Activated naive CD4-positive, alpha-beta T cell treated with anti-CD3 and anti-CD28 coated beads, Interleukin-2, amount 10 ng/mL, durations not matched to agents 7 days and 5 days (primary cell): ENCODE measurements around the gene PRKG2.
A peak's percentile ranks its signal among the peaks of the same experiment; 100 is the strongest.

Experiments used
- CTCF ChIA-PET: fragments of 350-600 bp; sonication (Branson Sonifier 250); formaldehyde crosslinking; loops from one replicate; lab custom pipeline; 2021; ENCODE audit warnings: antibody characterized with exemption; lab: Charles Lee
- DNase-seq: peaks from one replicate; pipeline ENCODE4 v3.0.0-alpha.2; 2020
- H3K27ac Mint-ChIP-seq: one replicate; pipeline ENCODE4 v1.8.0; 2021; ENCODE audit warnings: mild to moderate bottlenecking, moderate library complexity, mixed read lengths
- H3K27me3 Mint-ChIP-seq: one replicate; pipeline ENCODE4 v1.8.0; 2021; ENCODE audit warnings: mild to moderate bottlenecking, mixed read lengths
- H3K36me3 Mint-ChIP-seq: one replicate; pipeline ENCODE4 v1.8.0; 2021; ENCODE audit warnings: mixed read lengths
- H3K4me1 Mint-ChIP-seq: one replicate; pipeline ENCODE4 v1.8.0; 2021; ENCODE audit warnings: mixed read lengths
- H3K4me3 Mint-ChIP-seq: one replicate; pipeline ENCODE4 v1.8.0; 2021; ENCODE audit warnings: mild to moderate bottlenecking, moderate library complexity, mixed read lengths
- H3K9me3 Mint-ChIP-seq: one replicate; pipeline ENCODE4 v1.8.0; 2021; ENCODE audit warnings: mixed read lengths

Gene PRKG2, protein sequence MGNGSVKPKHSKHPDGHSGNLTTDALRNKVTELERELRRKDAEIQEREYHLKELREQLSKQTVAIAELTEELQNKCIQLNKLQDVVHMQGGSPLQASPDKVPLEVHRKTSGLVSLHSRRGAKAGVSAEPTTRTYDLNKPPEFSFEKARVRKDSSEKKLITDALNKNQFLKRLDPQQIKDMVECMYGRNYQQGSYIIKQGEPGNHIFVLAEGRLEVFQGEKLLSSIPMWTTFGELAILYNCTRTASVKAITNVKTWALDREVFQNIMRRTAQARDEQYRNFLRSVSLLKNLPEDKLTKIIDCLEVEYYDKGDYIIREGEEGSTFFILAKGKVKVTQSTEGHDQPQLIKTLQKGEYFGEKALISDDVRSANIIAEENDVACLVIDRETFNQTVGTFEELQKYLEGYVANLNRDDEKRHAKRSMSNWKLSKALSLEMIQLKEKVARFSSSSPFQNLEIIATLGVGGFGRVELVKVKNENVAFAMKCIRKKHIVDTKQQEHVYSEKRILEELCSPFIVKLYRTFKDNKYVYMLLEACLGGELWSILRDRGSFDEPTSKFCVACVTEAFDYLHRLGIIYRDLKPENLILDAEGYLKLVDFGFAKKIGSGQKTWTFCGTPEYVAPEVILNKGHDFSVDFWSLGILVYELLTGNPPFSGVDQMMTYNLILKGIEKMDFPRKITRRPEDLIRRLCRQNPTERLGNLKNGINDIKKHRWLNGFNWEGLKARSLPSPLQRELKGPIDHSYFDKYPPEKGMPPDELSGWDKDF

DNA sequence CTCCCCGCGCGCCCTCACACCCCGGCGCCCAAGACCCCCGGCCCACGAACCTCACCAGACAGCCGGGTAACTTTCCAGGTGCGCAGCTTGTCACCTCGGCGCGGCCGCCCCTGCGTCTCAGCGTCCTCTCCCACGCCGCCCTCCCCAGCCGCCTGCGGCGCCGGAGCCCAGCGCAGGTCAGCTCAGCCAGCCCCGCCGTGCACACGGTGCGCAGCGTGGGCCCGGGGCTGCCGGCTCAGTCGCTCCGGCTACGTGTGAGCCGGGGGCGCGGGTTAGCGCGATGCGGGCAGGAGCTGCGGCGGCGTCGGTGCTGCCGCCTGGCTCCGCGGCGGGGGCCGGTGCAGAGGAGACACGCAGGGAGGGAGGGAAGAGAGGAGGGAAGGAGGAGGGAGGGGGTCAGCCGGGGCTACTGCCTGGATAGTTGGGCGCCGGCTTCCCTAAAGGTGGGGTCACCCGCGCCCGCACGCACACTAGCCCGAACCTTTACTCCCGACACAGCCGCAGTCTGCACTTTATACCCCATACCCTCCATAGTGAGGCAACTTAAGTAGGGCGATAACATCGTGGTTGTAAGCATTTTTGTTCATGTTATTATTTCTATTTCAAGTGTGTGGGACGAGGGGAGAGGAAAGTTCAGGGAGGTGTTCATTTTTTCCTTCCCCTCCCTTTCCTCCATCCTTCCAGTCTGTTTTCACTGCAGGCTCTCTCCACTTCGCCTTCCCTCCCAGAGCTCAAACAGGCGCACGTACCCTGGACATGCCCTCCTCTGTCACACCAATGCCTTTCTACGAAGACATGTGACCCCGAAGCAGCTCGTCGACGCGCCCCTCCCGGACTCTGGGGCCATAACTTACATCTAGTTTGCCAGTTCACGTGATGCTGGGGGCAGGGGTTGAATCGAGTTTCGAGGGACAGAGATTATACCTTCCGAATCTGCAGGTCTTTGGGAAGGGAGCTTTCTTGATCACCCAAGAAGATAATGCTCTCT is at the start of gene PRKG2:
Gene PRKG2 (minus strand): TSS at position 342 of the 988 bp plus-strand sequence. CDS start 10,175 bp downstream, outside the sequence.
- CTCF ChIA-PET = interaction anchor here (0.7 kb wide), 1 partner anchor 95 kb away, joined by 3 read pairs; no protein-coding TSS in a partner anchor
- no peak for DNase-seq
- Mint-ChIP-seq H3K36me3 (no peaks in the 10 kb centered on the region), H3K9me3 (no peaks in the 10 kb centered on the region), H3K27me3 (peaks cover 14% of the 10 kb centered on the region), H3K4me1 (peaks cover 8% of the 10 kb centered on the region), H3K4me3 (peak within 1 kb of the TSS; percentile 45), H3K27ac (no peak within 1 kb of the TSS)

DNA sequence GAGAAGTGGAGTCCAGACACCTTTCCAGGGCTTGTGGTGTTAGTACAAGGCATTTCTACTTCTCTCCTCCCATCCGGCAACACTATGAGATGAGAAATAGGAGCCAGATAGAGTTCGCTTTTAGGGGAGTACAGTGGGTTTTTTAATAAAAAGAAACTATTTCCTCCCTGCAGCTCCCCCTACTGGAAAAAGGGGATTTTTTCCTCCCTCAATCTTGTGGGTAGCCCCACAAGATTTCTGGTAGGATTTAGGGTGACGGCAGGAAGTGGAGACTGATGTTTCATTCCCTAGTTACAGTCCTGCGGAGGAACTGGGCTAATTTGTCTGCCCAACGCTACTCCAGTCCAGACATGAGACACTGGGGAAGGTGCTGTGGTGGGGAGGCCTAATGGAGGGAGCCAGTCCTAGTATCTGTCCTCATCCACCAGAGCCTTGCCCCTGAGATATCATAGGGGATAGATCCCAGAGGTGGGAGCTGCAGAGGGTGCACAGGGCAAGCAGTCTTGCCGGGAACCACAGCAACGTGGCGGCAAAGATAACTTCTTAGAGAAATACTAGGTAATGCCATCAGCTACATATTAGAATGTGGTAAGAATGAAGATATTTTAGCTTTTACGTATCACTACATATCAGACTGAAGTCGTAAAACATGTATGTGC is 45.5 kb upstream of the PRKG2 start:
- Mint-ChIP-seq H3K9me3 (no peaks in the 10 kb centered on the region), H3K36me3 (no peaks in the 10 kb centered on the region), H3K4me1 (no peaks in the 10 kb centered on the region), H3K27ac (no peak overlapping the region), H3K4me3 (no peak overlapping the region), H3K27me3 (no peaks in the 10 kb centered on the region)
- DNase-seq = no peak
- CTCF ChIA-PET = interaction anchor here (1.0 to 2.5 kb wide), 2 partner anchors 190 to 921 kb away, joined by 3 to 10 read pairs; no protein-coding TSS in a partner anchor

DNA sequence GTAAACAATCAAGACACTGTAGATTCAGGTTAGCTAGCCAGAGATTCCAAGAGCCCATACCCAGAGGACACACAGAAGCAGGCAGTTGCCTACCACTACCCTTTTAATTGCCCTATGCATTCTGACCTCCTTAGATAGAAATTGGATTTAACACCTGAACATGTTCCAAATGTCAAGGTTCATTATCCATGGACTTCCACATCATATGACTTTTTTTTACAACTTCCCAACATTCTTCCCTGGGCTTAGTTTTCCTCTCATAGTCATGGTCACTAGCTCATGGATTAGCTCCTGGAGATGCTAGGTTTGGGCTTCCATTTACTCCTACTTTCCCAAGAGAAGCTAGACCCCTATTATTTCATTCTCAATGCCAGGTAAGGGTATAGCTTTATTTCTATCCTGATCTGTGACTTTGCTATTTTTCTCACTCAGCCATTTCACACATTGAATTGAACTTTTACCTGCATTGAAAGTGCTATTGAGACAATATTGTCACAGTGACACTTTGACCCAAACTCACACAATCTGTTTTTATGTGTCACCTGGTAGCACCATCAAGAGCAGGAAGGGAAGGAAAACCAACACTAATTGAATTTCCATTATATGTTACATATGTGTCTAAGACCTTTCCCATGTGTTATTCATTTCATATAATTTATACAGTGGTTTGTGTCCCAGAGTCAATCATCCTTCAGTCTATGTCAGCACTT is 44.0 kb upstream of the PRKG2 start:
- Mint-ChIP-seq H3K27me3 (no peaks in the 10 kb centered on the region), H3K4me1 (no peaks in the 10 kb centered on the region), H3K36me3 (no peaks in the 10 kb centered on the region), H3K27ac (no peak overlapping the region), H3K9me3 (no peaks in the 10 kb centered on the region), H3K4me3 (no peak overlapping the region)
- CTCF ChIA-PET = interaction anchor here (2.5 kb wide), 1 partner anchor 189 kb away, joined by 10 read pairs; no protein-coding TSS in a partner anchor
- no peak for DNase-seq

DNA sequence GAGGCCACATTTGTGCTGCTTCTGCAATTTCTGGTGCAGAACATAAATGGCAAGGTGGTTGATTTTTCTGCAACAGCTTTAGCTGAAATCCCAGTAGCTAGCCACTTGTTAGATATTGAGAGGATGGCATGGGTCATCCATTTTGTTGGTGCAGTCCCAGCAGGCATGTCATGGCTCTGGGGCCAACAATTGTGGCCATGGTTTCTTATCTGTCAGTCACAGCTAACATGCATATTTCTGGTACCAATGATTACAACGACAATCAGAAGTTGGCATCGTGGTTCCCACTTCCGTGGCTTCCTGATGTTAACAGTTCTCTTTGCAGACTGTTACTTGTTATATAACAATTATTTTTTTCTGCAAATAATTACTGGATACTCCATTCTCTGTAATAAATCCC is 42.8 kb upstream of the PRKG2 start:
- no peak overlapping the region for H3K27ac Mint-ChIP-seq
- CTCF ChIA-PET = no interaction called here
- H3K9me3 Mint-ChIP-seq = no peaks in the 10 kb centered on the region
- H3K27me3 Mint-ChIP-seq = no peaks in the 10 kb centered on the region
- H3K4me1 Mint-ChIP-seq = no peaks in the 10 kb centered on the region
- no peak overlapping the region for H3K4me3 Mint-ChIP-seq
- DNase-seq = no peak
- no peaks in the 10 kb centered on the region for H3K36me3 Mint-ChIP-seq

DNA sequence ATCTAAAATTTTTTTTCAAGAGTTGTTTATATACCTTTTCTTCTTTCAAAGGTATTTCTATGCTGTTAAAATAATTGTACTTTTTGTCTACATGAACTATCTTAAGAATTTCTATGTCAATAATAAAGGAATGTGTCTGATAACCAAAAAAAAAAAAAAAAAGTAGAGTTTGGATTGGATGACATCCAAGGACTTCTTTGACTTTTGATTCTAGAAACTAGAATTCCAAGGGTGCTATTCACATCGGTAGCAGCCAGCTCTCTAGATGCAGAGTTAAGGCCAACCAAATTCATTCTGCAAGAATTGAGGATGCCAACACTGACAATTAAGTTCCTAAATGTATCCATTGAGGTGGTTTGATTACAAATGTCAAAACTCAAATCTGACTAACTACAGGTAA is 42.0 kb upstream of the PRKG2 start:
- Mint-ChIP-seq H3K4me1 (no peaks in the 10 kb centered on the region), H3K27ac (no peak overlapping the region), H3K36me3 (no peaks in the 10 kb centered on the region), H3K27me3 (no peaks in the 10 kb centered on the region), H3K9me3 (no peaks in the 10 kb centered on the region), H3K4me3 (no peak overlapping the region)
- CTCF ChIA-PET = interaction anchor here (1.0 kb wide), 1 partner anchor 187 kb away, joined by 3 read pairs; no protein-coding TSS in a partner anchor
- no peak for DNase-seq

DNA sequence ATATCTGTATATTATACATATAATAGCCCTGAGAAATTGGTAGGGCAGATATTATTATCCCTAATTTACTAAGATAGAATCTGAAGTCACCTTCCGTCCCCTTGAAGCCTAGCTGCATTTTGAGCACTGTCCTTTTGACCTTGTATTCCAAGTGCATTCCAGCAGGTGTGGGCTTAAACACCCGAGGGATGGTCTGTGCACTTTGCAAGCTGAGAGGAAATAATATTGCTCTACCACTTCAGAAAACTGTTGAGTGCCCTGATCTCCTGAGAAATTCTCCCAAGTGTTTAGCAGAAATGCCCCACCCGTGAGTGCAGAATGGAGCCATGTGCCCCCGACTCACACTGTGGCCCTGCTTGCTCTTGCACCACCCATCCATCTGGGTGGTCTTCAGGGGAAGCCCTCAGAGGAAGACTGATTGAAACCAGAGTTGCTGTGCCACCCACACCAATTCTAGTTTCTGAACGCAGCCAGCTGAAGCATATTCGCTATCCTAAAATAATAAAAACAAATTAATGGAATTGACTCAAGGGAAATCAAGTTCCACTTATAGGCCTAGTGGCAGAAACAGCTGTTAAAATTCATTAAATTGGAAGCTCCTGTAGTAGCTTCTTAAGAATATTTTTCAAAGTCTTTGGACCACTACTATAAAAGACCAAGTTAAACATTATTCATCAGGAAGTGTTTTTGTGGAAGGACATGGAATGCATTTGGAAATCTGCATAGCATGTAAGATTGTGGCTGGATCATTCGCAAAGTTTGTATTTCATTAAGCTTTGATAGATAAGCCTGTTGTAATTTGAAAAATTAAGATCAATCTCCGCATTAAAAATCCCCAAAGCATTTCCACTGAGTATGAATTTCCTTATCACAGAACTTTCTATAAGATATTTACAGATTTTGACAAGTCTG is 41.3 kb upstream of the PRKG2 start:
- Mint-ChIP-seq H3K27me3 (no peaks in the 10 kb centered on the region), H3K4me3 (no peak overlapping the region), H3K4me1 (no peaks in the 10 kb centered on the region), H3K27ac (no peak overlapping the region), H3K36me3 (no peaks in the 10 kb centered on the region), H3K9me3 (no peaks in the 10 kb centered on the region)
- DNase-seq = no peak
- CTCF ChIA-PET = interaction anchor here (1.0 kb wide), 1 partner anchor 186 kb away, joined by 3 read pairs; no protein-coding TSS in a partner anchor

DNA sequence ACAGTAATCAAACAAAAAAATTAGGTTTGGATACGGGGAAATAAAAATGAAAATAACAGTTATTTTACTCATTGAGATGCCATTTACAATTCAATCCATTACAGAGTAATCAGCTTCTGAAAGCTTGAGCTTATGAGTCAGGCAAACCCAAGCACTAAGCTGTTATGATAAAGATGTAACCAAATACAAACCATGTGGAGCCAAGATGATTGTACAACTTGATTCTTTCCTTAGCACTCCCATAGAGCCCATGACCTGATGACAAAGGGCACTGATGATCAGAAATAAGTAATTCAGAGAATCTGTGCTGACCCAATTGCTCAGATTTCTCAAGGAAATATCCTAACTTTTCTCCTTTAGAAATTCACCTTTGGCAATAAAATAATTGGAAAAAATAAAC is 40.5 kb upstream of the PRKG2 start:
- no peaks in the 10 kb centered on the region for H3K27me3 Mint-ChIP-seq
- H3K9me3 Mint-ChIP-seq = no peaks in the 10 kb centered on the region
- no peak overlapping the region for H3K27ac Mint-ChIP-seq
- no peak for DNase-seq
- CTCF ChIA-PET = no interaction called here
- H3K4me3 Mint-ChIP-seq = no peak overlapping the region
- no peaks in the 10 kb centered on the region for H3K4me1 Mint-ChIP-seq
- no peaks in the 10 kb centered on the region for H3K36me3 Mint-ChIP-seq

DNA sequence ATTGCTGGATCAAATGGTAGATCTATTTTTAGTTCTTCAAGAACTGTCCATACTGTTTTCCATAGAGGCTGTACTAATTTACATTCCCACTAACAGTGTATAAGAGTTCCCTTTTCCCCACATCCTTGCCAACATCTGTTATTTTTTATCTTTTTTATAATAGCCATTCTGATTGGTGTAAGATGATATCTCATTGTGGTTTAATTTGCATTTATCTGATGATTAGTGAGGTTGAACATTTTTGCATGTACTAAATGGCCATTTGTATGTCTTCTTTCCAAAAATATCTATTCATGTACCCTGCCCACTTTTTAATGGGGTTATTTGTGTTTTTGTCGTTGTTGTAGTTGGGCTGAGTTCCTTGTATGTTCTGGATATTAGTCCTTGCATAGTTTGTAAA is 35.4 kb upstream of the PRKG2 start:
- H3K27ac Mint-ChIP-seq = no peak overlapping the region
- H3K36me3 Mint-ChIP-seq = no peaks in the 10 kb centered on the region
- no peaks in the 10 kb centered on the region for H3K9me3 Mint-ChIP-seq
- no peak overlapping the region for H3K4me3 Mint-ChIP-seq
- no peak for DNase-seq
- no peaks in the 10 kb centered on the region for H3K4me1 Mint-ChIP-seq
- CTCF ChIA-PET = no interaction called here
- H3K27me3 Mint-ChIP-seq = no peaks in the 10 kb centered on the region

DNA sequence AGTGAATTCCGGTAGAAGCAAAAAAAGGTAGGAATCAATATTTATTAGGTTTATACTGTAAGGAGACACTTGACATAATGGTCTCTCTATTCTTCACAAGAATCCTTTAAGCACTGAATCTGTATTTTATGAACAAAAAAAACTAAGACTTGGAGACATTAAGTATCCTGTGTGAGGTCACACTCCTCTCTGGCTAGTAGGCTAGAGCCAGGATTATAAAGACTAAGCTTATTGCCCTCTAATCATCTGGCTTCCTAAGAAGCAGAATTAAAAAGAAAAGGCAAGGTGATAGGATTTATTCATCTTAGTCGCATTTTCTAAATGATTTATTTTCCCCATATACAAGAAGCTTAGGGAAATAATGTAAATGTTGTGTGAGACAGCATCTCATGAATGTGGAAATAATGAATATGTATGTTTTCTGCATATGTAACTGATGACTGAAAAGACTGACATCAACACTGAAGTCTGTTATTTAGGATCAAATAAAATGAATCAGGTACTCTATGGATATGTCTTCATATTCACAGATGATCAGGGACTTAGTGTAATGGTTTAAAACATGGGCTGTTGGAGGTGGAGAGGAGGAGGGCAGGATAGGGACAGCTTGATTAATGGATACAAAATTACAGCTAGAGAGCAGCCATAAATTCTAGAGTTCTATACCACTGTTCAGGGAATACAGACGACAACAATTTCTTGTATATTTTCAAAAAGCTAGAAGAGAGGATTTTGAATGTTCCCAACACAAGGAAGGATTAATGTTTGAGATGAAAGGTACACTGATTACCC is 30.4 kb upstream of the PRKG2 start:
- CTCF ChIA-PET = no interaction called here
- no peaks in the 10 kb centered on the region for H3K4me1 Mint-ChIP-seq

DNA sequence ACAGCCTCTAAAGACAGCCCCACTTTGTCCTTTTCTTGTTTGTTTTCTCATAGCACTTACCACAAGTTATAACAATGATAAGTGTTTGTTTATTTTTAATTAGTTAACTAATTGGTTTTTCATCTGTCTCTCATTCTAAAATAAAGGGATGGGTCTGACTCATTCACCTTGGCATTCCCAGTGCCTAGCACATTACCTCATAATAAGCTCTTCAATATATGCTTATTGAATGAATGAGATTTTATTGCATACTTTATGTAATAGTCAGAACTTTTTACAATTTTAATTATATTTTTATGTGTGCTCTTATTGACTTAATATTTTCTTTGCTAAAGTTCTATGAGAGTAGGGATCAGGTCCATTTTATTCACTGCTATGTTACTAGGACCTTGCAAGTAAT is 22.8 kb upstream of the PRKG2 start:
- no peaks in the 10 kb centered on the region for H3K4me1 Mint-ChIP-seq
- no peak for DNase-seq
- H3K27me3 Mint-ChIP-seq = no peaks in the 10 kb centered on the region
- CTCF ChIA-PET = no interaction called here
- H3K36me3 Mint-ChIP-seq = no peaks in the 10 kb centered on the region
- H3K9me3 Mint-ChIP-seq = no peaks in the 10 kb centered on the region
- no peak overlapping the region for H3K4me3 Mint-ChIP-seq
- no peak overlapping the region for H3K27ac Mint-ChIP-seq

More for the DNA sequence above, 30.4 kb upstream of the PRKG2 start:
- no peak overlapping the region for H3K27ac Mint-ChIP-seq
- no peak overlapping the region for H3K4me3 Mint-ChIP-seq
- H3K36me3 Mint-ChIP-seq = no peaks in the 10 kb centered on the region
- DNase-seq = no peak
- no peaks in the 10 kb centered on the region for H3K27me3 Mint-ChIP-seq
- no peaks in the 10 kb centered on the region for H3K9me3 Mint-ChIP-seq

DNA sequence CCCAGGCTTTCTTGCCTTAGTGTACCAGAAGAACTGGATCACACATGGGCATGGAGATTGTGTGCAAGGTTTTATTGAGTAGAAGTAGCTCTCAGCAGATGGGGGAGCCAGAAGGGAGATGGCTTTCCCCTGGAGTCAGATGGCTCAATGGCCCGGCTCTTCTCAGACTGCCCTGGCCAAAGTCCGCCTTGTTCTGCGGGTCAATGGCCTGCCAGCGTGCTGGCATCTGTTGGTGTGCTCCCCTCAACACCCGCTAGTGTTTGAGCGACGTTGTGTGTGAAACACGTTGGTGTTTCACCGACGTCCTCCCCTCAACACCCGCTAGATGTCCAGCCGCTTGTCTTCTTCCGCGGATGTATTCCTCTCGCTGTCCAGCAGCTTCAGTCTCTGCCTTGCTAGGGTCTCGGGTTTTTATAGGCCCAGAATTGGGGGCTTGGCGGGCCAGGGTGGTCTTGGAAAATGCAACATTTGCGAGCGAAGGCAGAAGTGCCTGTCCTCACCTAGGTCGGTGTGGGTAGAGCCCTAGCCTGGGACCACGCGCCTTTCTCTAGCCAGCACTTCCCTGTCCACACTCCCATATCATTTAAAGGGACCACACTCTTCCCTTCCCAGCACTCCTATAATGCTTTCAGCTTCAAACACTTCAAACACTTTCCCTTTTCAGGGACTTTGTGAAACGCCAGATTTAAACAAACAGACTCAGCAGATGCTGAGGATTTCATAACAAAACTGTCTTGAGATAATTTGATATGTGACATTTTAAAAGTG is 21.1 kb upstream of the PRKG2 start:
- Mint-ChIP-seq H3K9me3 (peaks cover 13% of the 10 kb centered on the region), H3K4me1 (no peaks in the 10 kb centered on the region), H3K4me3 (no peak overlapping the region), H3K27ac (no peak overlapping the region), H3K36me3 (no peaks in the 10 kb centered on the region), H3K27me3 (no peaks in the 10 kb centered on the region)
- no peak for DNase-seq
- CTCF ChIA-PET = no interaction called here
